ENCODE measurements around the gene WDFY4. TPM values are rescaled to one million over a fixed set of nuclear protein-coding genes. Genes with fewer than 3 reads are reported as not detected.

Gene WDFY4
- total RNA-seq, 4 donors from 2014 or later: 0.60 to 20.6 (median 5.1) TPM

DNA sequence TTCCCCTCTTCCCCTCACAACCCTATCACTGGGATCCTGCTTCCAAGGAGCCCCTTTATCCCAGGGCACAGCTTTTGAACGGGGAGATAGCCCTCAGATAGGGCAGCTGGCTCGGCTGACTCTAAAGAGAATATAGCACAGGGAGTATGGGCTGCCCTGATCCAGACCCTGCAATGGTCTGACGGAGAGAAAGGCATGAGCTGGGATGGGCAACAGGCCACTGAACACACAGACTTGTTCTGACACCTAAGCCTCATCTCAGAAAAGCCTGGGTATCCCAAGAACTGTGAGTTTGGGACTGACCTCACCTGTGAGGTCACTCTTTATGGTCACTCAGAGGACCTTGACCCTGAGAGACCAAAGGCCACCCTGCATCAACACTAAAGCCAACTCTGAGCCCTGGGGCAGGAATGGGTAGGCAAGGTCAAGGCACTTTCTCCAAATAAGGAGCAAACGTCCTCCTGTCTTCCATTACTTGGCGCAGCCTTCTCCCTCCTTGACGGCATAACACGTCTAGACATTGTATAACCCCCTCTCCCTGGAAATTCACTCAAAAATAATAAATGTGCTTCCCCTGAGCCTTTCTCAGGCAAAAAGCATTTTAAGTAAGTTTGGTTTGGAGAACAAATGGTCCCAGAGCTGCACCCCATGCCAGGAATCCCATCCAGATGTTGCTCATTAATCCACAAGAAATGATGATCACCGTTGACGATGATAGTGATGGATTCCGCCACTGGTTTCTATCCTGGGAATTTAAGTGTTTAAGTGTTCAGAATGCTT lies 263.2 kb downstream of the WDFY4 start:
- 79 to 96% methylated on average over 5 to 10 of the region's 10 CpGs for WGBS, 2 donors (ENCODE audit: low coverage in 1 of 2)
- no peaks in the 10 kb centered on the region for H3K27me3 ChIP-seq
- H3K36me3 ChIP-seq: no peaks in the 10 kb centered on the region
- DNase-seq: no peak
- no peak overlapping the region for H3K4me3 ChIP-seq
- H3K27ac ChIP-seq: no peak overlapping the region
- intact Hi-C loops (cut with DNase I; ENCODE audit: low total_unique reads): no loop called here
- TF ChIP-seq POLR2A (IDR thresholded peaks at IDR 0.05) (no peak), EP300 (IDR thresholded peaks at IDR 0.05; ENCODE audit: low read depth) (no peak), POLR2AphosphoS5 (IDR thresholded peaks at IDR 0.05) (no peak)
- TF ChIP-seq, protein P1, sequence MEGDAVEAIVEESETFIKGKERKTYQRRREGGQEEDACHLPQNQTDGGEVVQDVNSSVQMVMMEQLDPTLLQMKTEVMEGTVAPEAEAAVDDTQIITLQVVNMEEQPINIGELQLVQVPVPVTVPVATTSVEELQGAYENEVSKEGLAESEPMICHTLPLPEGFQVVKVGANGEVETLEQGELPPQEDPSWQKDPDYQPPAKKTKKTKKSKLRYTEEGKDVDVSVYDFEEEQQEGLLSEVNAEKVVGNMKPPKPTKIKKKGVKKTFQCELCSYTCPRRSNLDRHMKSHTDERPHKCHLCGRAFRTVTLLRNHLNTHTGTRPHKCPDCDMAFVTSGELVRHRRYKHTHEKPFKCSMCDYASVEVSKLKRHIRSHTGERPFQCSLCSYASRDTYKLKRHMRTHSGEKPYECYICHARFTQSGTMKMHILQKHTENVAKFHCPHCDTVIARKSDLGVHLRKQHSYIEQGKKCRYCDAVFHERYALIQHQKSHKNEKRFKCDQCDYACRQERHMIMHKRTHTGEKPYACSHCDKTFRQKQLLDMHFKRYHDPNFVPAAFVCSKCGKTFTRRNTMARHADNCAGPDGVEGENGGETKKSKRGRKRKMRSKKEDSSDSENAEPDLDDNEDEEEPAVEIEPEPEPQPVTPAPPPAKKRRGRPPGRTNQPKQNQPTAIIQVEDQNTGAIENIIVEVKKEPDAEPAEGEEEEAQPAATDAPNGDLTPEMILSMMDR (IDR thresholded peaks at IDR 0.05): no peak
- in situ Hi-C loops (cut with MboI; ENCODE audit: low pct_ligation_motif_present in 1 of 4, low pct_unique_long_range_greater_than_20kb in 1 of 4, low sequenced_read_pairs in 3 of 4): no loop called here
- no peaks in the 10 kb centered on the region for H3K9me3 ChIP-seq
- peaks cover 6 to 13% (median 11%) of the 10 kb centered on the region in 4 donors for H3K4me1 ChIP-seq

DNA sequence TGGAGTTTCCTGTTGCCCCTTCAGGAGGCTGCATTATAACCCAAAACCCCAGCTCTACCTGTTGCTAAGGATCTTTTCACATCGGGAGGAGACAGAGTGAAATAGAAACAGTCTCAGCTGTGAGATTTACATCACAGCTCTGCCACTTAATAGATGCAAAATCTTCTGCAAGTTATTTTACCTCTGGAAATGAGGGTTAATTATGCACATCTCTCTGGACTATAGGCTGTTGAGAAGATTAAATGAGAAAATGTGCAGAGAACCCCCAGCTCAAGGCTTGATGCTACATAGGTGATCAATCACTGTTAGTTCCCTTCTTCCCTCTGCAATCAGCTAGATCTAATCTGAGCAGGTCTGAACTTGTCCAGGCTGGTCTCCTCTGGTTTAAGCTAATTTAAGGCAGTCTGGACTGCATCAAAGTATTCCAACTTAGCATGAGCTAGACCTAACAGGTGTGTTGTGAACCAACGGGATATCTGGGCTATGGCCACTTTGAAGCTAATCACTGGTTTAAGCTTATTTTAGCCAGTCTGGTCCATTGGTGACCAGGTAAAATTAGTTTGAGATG lies 263.9 kb downstream of the WDFY4 start:
- DNase-seq: no peak
- Histone ChIP-seq H3K36me3 (no peaks in the 10 kb centered on the region), H3K4me1 (peaks cover 6 to 13% (median 11%) of the 10 kb centered on the region in 4 donors), H3K4me3 (no peak overlapping the region), H3K27ac (no peak overlapping the region), H3K27me3 (no peaks in the 10 kb centered on the region), H3K9me3 (no peaks in the 10 kb centered on the region)
- WGBS, 2 donors (ENCODE audit: low coverage in 1 of 2): 78 to 100% methylated on average over 1 to 2 of the region's 2 CpGs
- in situ Hi-C loops (cut with MboI; ENCODE audit: low pct_ligation_motif_present in 1 of 4, low pct_unique_long_range_greater_than_20kb in 1 of 4, low sequenced_read_pairs in 3 of 4) (no loop called here), intact Hi-C loops (cut with DNase I; ENCODE audit: low total_unique reads) (no loop called here)
- no peak for TF ChIP-seq POLR2AphosphoS5 (IDR thresholded peaks at IDR 0.05)
- no peak for TF ChIP-seq POLR2A (IDR thresholded peaks at IDR 0.05)
- TF ChIP-seq EP300 (IDR thresholded peaks at IDR 0.05; ENCODE audit: low read depth): no peak
- TF ChIP-seq, protein P1 (IDR thresholded peaks at IDR 0.05): no peak

DNA sequence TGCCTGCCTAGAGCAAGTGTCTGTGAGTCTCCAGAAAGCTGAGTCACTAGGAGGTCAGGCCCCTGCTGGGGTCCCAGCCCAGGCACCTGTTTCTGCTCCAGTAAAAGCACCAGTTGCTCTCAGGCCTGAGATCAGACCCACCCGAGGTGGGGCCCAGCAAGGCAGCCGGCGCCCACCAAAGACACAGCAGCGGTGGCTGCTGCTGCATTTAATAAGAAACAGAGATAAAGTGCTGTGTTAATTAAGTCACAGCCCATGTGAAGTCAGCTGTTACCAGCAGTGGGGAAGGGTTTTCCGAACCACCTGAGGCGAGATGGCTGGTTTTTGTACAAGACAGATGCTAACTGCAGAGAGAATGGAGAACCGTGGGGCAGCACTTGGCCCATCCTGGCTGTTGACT lies 267.0 kb downstream of the WDFY4 start:
- in situ Hi-C loops (cut with MboI; ENCODE audit: low pct_ligation_motif_present in 1 of 4, low pct_unique_long_range_greater_than_20kb in 1 of 4, low sequenced_read_pairs in 3 of 4) (no loop called here), intact Hi-C loops (cut with DNase I; ENCODE audit: low total_unique reads) (no loop called here)
- no peak for DNase-seq
- H3K27me3 ChIP-seq: no peaks in the 10 kb centered on the region
- H3K9me3 ChIP-seq: no peaks in the 10 kb centered on the region
- TF ChIP-seq EP300 (IDR thresholded peaks at IDR 0.05; ENCODE audit: low read depth): no peak
- no peak for TF ChIP-seq POLR2A (IDR thresholded peaks at IDR 0.05)
- TF ChIP-seq POLR2AphosphoS5 (IDR thresholded peaks at IDR 0.05): no peak
- TF ChIP-seq, protein P1 (IDR thresholded peaks at IDR 0.05): no peak
- 83 to 91% methylated on average over 6 to 7 of the region's 7 CpGs for WGBS, 2 donors (ENCODE audit: low coverage in 1 of 2)
- H3K27ac ChIP-seq: no peak overlapping the region
- no peaks in the 10 kb centered on the region for H3K4me1 ChIP-seq
- no peaks in the 10 kb centered on the region for H3K36me3 ChIP-seq
- H3K4me3 ChIP-seq: no peak overlapping the region

DNA sequence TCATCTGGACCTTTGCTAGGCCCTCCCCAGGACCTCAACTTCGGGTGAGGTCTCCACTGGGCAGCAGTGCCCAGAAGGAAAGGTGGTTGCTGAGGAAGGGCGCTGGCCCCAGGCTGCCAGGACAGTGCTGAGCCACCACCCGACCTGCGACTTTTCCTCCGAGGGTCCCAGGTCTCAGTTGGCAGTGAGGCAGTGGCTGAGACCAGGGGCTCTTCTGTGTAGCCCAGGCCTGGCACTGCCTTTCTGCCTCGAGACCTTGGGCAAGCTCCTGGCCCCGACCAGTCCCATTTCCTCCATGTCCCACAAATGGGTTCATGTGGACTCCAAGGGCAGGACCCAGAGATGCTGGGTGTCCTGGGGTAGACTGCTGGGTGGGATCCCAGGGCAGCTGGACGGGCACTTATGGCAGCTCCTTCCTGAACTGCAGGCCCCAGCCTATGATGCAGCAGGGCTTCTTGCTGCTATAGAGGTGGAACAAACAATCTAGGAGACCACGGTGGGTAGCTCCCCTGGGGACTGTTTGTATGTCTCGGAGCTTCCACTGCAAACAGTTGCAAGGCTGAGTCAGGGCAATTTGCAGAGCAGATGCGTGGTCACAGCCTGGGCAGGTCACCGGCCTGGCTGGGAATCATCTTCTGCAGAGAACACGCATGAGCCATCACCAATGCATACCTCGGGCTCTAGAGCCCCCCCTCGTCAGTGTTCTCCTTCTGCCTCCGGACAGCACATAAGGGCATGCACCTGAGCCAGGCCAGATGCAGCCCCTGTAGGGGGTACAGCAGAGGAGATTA lies 272.9 kb downstream of the WDFY4 start:
- Histone ChIP-seq H3K27ac (no peak overlapping the region), H3K4me1 (no peaks in the 10 kb centered on the region), H3K27me3 (no peaks in the 10 kb centered on the region), H3K4me3 (no peak overlapping the region), H3K36me3 (no peaks in the 10 kb centered on the region), H3K9me3 (no peaks in the 10 kb centered on the region)
- 93% methylated on average over 16 of the region's 16 CpGs; no CpG with 5 or more reads in 1 of the 2 donors for WGBS, 2 donors (ENCODE audit: low coverage in 1 of 2)
- intact Hi-C loops (cut with DNase I; ENCODE audit: low total_unique reads) (no loop called here), in situ Hi-C loops (cut with MboI; ENCODE audit: low pct_ligation_motif_present in 1 of 4, low pct_unique_long_range_greater_than_20kb in 1 of 4, low sequenced_read_pairs in 3 of 4) (no loop called here)
- TF ChIP-seq, protein P1 (IDR thresholded peaks at IDR 0.05): no peak
- TF ChIP-seq POLR2A (IDR thresholded peaks at IDR 0.05) (no peak), POLR2AphosphoS5 (IDR thresholded peaks at IDR 0.05) (no peak), EP300 (IDR thresholded peaks at IDR 0.05; ENCODE audit: low read depth) (no peak)
- DNase-seq: no peak
